Neutrophil (primary cell): ENCODE measurements around the gene GFPT2.

Experiments used
- H3K27ac ChIP-seq: fragments of 200-600 bp; sonication (generic); 2 replicates; pipeline ENCODE4 v1.5.1; 2016; ENCODE audit warnings: mild to moderate bottlenecking, moderate library complexity
- H3K27me3 ChIP-seq: fragments of 200-600 bp; sonication (generic); 2 replicates; pipeline ENCODE4 v1.6.0; 2016; ENCODE audit warnings: mild to moderate bottlenecking
- H3K36me3 ChIP-seq: fragments of 200-600 bp; sonication (generic); 2 replicates; pipeline ENCODE4 v1.5.1; 2017
- H3K4me1 ChIP-seq, 2 experiments: fragments of 200-600 bp in 1 of 2; sonication (generic) in 1 of 2; 1 replicate in 1 of 2; 2 replicates in 1 of 2; pipeline versions ENCODE4 v1.5.1 to v1.6.1; 2013 to 2016; ENCODE audit warnings: low read depth in 1 of 2, low read length in 1 of 2, mild to moderate bottlenecking in 1 of 2, moderate library complexity in 1 of 2; ENCODE audit not compliant: control insufficient read depth in 1 of 2, insufficient read depth in 1 of 2
- H3K4me3 ChIP-seq, 2 experiments: fragments of 200-600 bp in 1 of 2; sonication (generic) in 1 of 2; 1 replicate in 1 of 2; 2 replicates in 1 of 2; pipeline ENCODE4 v1.5.1; 2013 to 2016; ENCODE audit warnings: low read depth in 1 of 2, low read length in 1 of 2, mild to moderate bottlenecking in 1 of 2, moderate library complexity in 1 of 2
- H3K9me3 ChIP-seq: fragments of 200-600 bp; sonication (generic); 2 replicates; pipeline ENCODE4 v1.5.1; 2016
- TF ChIP-seq, protein P1 (sequence below): fragments of 200-600 bp; sonication (generic); IDR thresholded peaks from 2 replicates; pipeline ENCODE4 v1.5.1; 2016; ENCODE audit warnings: antibody characterized with exemption

Gene GFPT2

DNA sequence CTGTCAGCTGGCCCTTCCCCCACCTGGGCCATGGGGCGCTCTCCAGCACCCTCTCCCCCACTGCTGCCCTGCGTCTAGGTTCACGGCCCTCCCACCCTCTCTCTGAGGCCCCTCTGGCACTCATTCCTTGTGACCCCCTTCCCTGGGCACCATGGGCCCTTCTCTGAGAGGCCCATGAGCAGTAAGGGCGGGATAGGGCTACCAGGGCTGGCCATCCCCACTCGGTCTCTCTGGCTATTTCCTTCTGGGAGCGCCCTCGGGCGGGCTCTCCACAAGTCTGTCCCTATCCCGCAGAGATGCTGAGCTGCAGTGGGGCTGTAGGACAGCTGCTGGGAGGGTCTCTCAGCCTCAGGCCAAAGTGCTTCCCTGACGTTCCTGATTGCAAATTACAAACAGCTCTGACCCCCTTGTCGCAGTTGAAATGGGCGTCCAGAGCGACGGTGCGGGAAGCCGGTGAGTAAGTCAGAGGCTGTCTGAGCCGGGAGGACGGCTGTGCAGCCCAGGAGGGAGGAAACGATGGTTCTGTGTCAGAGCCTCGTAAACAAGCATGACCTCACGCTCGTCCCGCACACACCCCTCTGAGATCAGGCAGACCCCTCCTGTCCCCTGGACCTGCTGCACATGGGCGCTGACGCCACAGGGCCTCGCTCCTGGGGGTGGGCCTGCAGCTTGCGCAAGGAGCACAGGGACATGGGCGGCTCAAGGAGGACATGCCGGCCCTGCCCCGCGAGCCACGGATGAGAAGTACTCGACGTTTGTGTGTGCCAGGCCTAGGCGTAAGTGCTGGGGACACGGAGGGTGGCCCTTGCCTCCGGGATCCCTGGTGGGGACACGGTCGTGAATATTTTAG, 36.3 kb upstream of the GFPT2 start:
- Histone ChIP-seq H3K4me3 (no peak overlapping the region), H3K27ac (no peak overlapping the region), H3K9me3 (no peaks in the 10 kb centered on the region), H3K4me1 (no peaks in the 10 kb centered on the region), H3K27me3 (no peaks in the 10 kb centered on the region), H3K36me3 (no peaks in the 10 kb centered on the region)
- TF ChIP-seq, protein P1, sequence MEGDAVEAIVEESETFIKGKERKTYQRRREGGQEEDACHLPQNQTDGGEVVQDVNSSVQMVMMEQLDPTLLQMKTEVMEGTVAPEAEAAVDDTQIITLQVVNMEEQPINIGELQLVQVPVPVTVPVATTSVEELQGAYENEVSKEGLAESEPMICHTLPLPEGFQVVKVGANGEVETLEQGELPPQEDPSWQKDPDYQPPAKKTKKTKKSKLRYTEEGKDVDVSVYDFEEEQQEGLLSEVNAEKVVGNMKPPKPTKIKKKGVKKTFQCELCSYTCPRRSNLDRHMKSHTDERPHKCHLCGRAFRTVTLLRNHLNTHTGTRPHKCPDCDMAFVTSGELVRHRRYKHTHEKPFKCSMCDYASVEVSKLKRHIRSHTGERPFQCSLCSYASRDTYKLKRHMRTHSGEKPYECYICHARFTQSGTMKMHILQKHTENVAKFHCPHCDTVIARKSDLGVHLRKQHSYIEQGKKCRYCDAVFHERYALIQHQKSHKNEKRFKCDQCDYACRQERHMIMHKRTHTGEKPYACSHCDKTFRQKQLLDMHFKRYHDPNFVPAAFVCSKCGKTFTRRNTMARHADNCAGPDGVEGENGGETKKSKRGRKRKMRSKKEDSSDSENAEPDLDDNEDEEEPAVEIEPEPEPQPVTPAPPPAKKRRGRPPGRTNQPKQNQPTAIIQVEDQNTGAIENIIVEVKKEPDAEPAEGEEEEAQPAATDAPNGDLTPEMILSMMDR, result no peak

DNA sequence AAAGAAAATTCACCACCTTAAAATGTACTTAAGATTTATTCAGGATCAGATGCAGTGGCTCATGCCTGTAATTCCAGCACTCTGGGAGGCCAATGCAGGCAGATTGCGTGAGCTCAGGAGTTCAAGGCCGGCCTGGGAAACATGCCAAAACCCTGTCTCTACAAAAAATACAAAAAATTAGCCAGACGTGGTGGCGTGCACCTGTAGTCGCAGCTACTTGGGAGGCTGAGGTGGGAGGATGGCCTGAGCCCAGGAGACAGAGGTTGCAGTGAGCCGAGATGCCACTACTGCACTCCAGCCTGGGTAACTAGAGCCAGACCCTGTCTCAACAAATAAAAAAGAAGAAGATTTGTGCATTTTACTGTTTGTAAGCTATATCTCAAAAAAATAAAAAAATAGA, 34.7 kb upstream of the GFPT2 start:
- H3K27ac ChIP-seq, result no peak overlapping the region
- no peaks in the 10 kb centered on the region for H3K36me3 ChIP-seq
- H3K27me3 ChIP-seq, result no peaks in the 10 kb centered on the region
- no peaks in the 10 kb centered on the region for H3K9me3 ChIP-seq
- H3K4me1 ChIP-seq, result no peaks in the 10 kb centered on the region
- no peak overlapping the region for H3K4me3 ChIP-seq
- TF ChIP-seq, protein P1, result no peak

DNA sequence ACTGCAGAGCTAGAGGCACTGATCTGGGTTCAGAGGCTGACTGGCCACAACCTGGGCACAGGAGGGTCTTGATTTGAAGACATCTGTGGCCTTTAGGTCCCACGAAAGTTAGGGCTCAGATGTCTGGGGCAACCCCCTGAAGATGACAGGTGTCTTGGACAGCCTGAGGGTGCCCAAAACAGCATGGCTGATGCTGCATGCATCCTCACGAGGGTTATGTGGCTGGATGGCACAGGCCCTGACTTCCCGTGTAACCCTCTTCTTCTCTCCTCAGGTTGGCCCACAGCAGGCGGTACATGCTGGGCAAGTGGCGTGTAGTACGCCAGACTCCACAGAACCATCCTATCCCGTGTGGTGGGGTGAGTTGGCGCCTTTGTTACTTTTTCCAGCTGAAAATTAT, 29.8 kb upstream of the GFPT2 start:
- no peak overlapping the region for H3K4me3 ChIP-seq
- H3K9me3 ChIP-seq, result no peaks in the 10 kb centered on the region
- TF ChIP-seq, protein P1, result no peak
- H3K4me1 ChIP-seq, result no peaks in the 10 kb centered on the region
- H3K27me3 ChIP-seq, result no peaks in the 10 kb centered on the region
- no peak overlapping the region for H3K27ac ChIP-seq
- H3K36me3 ChIP-seq, result no peaks in the 10 kb centered on the region

DNA sequence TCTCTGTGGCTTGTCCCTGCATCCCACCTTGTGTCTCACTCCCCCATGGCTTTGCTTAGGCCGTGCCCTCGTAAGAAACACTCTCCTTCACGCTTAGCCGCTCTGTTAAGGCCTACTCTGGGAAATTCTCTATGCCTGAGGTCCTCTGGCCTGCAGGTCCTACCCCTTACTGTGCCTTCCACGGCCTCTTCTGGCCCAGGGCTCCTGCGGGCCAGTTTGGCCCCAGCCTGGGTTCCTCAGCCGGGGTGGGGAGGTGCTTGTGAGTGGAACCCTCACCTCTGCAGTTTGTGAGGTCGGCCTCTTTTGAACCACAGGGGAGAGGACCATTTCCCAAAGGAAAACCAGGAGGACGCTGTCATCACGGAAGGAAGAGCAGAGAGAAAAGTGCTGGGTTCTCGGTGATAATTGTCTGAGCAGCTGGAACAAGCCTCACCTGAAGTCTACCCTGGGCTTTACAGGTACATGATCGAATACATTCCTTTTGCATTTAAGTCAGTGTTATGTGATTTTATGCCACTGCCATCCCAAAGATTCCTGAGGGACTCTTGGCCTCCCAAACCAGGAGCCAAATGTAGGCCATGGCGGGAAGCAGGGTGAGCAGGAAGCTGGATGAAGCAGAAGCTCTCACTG, 28.8 kb upstream of the GFPT2 start:
- Histone ChIP-seq H3K36me3 (no peaks in the 10 kb centered on the region), H3K4me1 (no peaks in the 10 kb centered on the region), H3K4me3 (no peak overlapping the region), H3K27ac (no peak overlapping the region), H3K27me3 (no peaks in the 10 kb centered on the region), H3K9me3 (no peaks in the 10 kb centered on the region)
- TF ChIP-seq, protein P1, result no peak

DNA sequence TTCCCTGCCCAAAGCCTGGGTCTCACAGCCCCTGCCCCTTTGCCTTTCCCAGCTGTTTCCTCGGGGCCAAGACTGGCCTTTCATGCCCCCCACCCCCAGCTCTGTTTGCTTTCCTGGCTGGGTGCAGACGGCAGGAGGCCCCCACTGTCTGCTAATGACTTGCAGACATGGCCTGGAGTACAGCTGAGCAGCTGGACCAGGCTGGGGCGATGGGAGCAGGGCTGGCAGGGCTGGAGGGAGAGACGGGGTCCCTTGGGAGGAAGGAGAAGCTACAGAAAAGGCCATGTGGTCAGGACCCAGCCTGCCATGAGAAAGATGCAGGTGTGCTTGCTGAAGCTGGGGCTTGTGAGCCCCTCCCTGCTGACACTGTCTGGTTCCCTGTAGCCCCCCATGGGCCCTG, 28.3 kb upstream of the GFPT2 start:
- no peaks in the 10 kb centered on the region for H3K9me3 ChIP-seq
- H3K4me1 ChIP-seq, result no peaks in the 10 kb centered on the region
- H3K27ac ChIP-seq, result no peak overlapping the region
- TF ChIP-seq, protein P1, result no peak
- no peaks in the 10 kb centered on the region for H3K36me3 ChIP-seq
- H3K27me3 ChIP-seq, result no peaks in the 10 kb centered on the region
- no peak overlapping the region for H3K4me3 ChIP-seq
